ENCODE data around the gene PEX11G.

PEX11G gene

DNA sequence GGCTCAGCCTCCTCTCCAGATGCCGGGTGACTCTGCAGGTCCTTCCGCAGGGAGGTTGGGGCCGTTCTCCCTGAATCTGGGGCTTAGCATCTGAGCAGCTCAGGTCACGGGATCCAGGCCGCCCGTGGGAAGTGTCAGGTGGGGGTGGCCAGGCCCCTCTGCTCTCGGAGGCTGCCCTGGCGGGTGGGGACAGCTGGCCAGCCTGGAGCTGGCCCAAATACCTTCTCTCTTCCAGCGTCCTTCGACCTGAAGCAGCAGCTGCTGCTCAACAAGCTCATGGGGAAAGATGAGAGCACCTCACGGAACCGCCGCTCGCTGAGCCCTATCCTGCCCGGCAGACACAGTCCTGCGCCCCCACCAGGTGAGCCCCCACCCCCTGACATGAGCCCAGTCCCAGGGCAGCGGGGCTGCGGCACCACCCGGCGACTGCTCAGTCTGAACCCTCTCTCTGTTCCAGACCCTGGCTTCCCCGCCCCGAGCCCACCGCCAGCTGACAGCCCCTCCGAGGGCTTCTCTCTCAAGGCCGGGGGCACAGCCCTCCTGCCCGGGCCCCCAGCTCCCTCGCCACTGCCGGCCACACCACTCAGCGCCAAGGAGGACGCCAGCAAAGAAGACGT is 19.1 kb downstream of the PEX11G start:
- Histone ChIP-seq H3K27me3 (ENCODE audit: insufficient read depth, low read length, poor library complexity, severe bottlenecking) (no peaks in the 10 kb centered on the region), H3K9me3 (ENCODE audit: insufficient read depth, low read depth, low read length) (no peaks in the 10 kb centered on the region), H3K4me1 (ENCODE audit: insufficient read depth, low read length, poor library complexity, severe bottlenecking) (no peaks in the 10 kb centered on the region), H3F3A (ENCODE audit: low read depth) (no peaks in the 10 kb centered on the region), H2AFZ (ENCODE audit: low read length) (no peak overlapping the region), H3K9ac (ENCODE audit: low read depth, low read length, poor library complexity, severe bottlenecking) (no peak overlapping the region), H4K20me1 (ENCODE audit: insufficient read depth, low read length, poor library complexity, severe bottlenecking) (no peaks in the 10 kb centered on the region), H3K36me3 (ENCODE audit: insufficient read depth, low read length) (peaks cover 72% of the 10 kb centered on the region; the same call in 1 of the 2 replicates), H3K4me3 (ENCODE audit: low read length, poor library complexity, severe bottlenecking) (no peak overlapping the region), H3K79me2 (ENCODE audit: insufficient read depth, low read length) (no peaks in the 10 kb centered on the region), H3K9me2 (replicated peaks; ENCODE audit: low read depth, low read length) (no peaks in the 10 kb centered on the region), H3K4me2 (ENCODE audit: low read depth, low read length, poor library complexity, severe bottlenecking) (no peak overlapping the region)
- TF ChIP-seq, protein P1, sequence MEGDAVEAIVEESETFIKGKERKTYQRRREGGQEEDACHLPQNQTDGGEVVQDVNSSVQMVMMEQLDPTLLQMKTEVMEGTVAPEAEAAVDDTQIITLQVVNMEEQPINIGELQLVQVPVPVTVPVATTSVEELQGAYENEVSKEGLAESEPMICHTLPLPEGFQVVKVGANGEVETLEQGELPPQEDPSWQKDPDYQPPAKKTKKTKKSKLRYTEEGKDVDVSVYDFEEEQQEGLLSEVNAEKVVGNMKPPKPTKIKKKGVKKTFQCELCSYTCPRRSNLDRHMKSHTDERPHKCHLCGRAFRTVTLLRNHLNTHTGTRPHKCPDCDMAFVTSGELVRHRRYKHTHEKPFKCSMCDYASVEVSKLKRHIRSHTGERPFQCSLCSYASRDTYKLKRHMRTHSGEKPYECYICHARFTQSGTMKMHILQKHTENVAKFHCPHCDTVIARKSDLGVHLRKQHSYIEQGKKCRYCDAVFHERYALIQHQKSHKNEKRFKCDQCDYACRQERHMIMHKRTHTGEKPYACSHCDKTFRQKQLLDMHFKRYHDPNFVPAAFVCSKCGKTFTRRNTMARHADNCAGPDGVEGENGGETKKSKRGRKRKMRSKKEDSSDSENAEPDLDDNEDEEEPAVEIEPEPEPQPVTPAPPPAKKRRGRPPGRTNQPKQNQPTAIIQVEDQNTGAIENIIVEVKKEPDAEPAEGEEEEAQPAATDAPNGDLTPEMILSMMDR (conservative IDR thresholded peaks at IDR 0.05; ENCODE audit: low read length), result no peak
- no peak for TF ChIP-seq EZH2phosphoT487 (IDR thresholded peaks at IDR 0.05; ENCODE audit: borderline replicate concordance)

DNA sequence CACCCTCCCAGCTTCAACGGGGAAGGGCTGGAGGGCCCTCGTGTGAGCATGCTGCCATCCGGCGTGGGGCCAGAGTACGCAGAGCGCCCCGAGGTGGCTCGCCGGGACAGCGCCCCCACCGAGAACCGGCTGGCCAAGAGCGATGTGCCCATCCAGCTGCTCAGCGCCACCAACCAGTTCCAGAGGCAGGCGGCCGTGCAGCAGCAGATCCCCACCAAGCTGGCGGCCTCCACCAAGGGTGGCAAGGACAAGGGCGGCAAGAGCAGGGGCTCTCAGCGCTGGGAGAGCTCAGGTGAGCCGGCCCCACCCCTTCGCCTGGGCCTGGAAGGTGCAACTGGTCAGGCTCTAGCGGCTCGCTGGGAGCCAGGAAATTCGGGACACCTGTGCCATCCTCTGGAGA is 20.0 kb downstream of the PEX11G start:
- Histone ChIP-seq H3K9me2 (replicated peaks; ENCODE audit: low read depth, low read length) (no peaks in the 10 kb centered on the region), H3K79me2 (ENCODE audit: insufficient read depth, low read length) (no peaks in the 10 kb centered on the region), H3K4me2 (ENCODE audit: low read depth, low read length, poor library complexity, severe bottlenecking) (no peak overlapping the region), H3K36me3 (ENCODE audit: insufficient read depth, low read length) (peaks cover 81% of the 10 kb centered on the region; the same call in 1 of the 2 replicates), H3K4me3 (ENCODE audit: low read length, poor library complexity, severe bottlenecking) (no peak overlapping the region), H3K9ac (ENCODE audit: low read depth, low read length, poor library complexity, severe bottlenecking) (no peak overlapping the region), H3K27me3 (ENCODE audit: insufficient read depth, low read length, poor library complexity, severe bottlenecking) (no peaks in the 10 kb centered on the region), H3F3A (ENCODE audit: low read depth) (no peaks in the 10 kb centered on the region), H4K20me1 (ENCODE audit: insufficient read depth, low read length, poor library complexity, severe bottlenecking) (no peaks in the 10 kb centered on the region), H3K4me1 (ENCODE audit: insufficient read depth, low read length, poor library complexity, severe bottlenecking) (no peaks in the 10 kb centered on the region), H3K9me3 (ENCODE audit: insufficient read depth, low read depth, low read length) (no peaks in the 10 kb centered on the region), H2AFZ (ENCODE audit: low read length) (no peak overlapping the region)
- TF ChIP-seq, protein P1 (conservative IDR thresholded peaks at IDR 0.05; ENCODE audit: low read length), result no peak
- no peak for TF ChIP-seq EZH2phosphoT487 (IDR thresholded peaks at IDR 0.05; ENCODE audit: borderline replicate concordance)

DNA sequence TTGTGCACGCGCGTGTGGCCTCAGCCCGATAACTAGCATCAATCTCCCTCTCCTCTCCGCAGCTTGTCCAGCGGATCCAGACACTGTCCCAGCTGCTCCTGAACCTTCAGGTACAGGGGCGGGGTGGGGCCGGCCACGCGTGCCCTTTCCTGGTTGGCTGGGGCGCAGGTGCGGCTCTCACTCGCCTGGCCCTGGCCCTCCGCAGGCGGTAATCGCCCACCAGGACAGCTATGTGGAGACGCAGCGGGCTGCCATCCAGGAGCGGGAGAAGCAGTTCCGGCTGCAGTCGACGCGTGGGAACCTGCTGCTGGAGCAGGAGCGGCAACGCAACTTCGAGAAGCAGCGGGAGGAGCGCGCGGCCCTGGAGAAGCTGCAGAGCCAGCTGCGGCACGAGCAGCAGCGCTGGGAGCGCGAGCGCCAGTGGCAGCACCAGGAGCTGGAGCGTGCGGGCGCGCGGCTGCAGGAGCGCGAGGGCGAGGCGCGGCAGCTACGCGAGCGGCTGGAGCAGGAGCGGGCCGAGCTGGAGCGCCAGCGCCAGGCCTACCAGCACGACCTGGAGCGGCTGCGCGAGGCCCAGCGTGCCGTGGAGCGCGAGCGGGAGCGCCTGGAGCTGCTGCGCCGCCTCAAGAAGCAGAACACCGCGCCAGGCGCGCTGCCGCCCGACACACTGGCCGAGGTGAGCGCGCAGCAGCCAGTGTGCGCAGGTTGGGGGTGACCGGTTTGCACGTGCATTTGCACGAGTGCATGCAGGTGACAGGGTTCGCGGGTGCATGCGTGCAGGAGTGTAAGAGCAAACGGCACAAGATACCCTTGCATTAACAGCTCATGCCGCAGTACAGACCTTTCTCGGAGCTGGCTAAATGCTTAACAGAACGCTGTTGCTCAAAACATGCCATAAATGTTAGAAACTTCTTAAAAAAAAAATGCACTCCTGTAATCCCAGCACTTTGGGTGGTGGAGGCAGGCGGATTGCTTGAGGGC is 21.5 kb downstream of the PEX11G start:
- H2AFZ ChIP-seq (ENCODE audit: low read length), result no peak overlapping the region
- no peaks in the 10 kb centered on the region for H3K79me2 ChIP-seq (ENCODE audit: insufficient read depth, low read length)
- H3K27me3 ChIP-seq (ENCODE audit: insufficient read depth, low read length, poor library complexity, severe bottlenecking), result no peaks in the 10 kb centered on the region
- H3F3A ChIP-seq (ENCODE audit: low read depth), result no peaks in the 10 kb centered on the region
- no peak overlapping the region for H3K4me3 ChIP-seq (ENCODE audit: low read length, poor library complexity, severe bottlenecking)
- no peaks in the 10 kb centered on the region for H3K9me2 ChIP-seq (replicated peaks; ENCODE audit: low read depth, low read length)
- no peak overlapping the region for H3K9ac ChIP-seq (ENCODE audit: low read depth, low read length, poor library complexity, severe bottlenecking)
- H3K9me3 ChIP-seq (ENCODE audit: insufficient read depth, low read depth, low read length), result no peaks in the 10 kb centered on the region
- no peaks in the 10 kb centered on the region for H3K4me1 ChIP-seq (ENCODE audit: insufficient read depth, low read length, poor library complexity, severe bottlenecking)
- no peaks in the 10 kb centered on the region for H4K20me1 ChIP-seq (ENCODE audit: insufficient read depth, low read length, poor library complexity, severe bottlenecking)
- peaks cover 89% of the 10 kb centered on the region; the same call in 1 of the 2 replicates for H3K36me3 ChIP-seq (ENCODE audit: insufficient read depth, low read length)
- TF ChIP-seq, protein P1 (conservative IDR thresholded peaks at IDR 0.05; ENCODE audit: low read length), result no peak
- no peak for TF ChIP-seq EZH2phosphoT487 (IDR thresholded peaks at IDR 0.05; ENCODE audit: borderline replicate concordance)
- H3K4me2 ChIP-seq (ENCODE audit: low read depth, low read length, poor library complexity, severe bottlenecking), result no peak overlapping the region
